ENCODE data around the gene RPL7A.
"Not testable (repeated sequence)": the region's sequence is repeated elsewhere in the genome, so short reads cannot be mapped to it uniquely, and the experiment has no call there.

Gene RPL7A

GRCh38 chr9:133347985-133348717 lies at the start of gene RPL7A, which contains the start of gene MED22:
Gene RPL7A (plus strand): TSS chr9:133348218. CDS start chr9:133348244, 26 bp downstream.
Gene MED22 (minus strand): TSS chr9:133348131. CDS start chr9:133346662, 1,469 bp downstream.
- peak; percentile 74 to 84 (median 79) for DNase-seq

DNA sequence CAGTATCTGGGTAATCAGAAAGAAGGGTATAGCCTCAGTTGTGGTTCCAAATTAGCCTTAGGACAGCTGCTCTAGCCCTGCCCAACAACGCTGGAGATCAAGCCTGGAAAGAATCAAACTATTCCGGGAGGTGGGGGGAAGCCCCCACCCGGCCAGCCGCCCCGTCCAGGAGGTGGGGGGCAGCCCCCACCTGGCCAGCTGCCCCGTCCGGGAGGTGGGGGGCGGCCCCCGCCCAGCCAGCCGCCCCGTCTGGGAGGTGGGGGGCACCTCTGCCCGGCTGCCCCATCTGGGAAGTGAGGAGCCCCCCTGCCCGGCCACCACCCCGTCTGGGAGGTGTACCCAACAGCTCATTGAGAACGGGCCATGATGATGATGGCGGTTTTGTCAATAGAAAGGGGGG lies 48.0 kb upstream of the RPL7A start:
- DNase-seq, result not testable (repeated sequence)

DNA sequence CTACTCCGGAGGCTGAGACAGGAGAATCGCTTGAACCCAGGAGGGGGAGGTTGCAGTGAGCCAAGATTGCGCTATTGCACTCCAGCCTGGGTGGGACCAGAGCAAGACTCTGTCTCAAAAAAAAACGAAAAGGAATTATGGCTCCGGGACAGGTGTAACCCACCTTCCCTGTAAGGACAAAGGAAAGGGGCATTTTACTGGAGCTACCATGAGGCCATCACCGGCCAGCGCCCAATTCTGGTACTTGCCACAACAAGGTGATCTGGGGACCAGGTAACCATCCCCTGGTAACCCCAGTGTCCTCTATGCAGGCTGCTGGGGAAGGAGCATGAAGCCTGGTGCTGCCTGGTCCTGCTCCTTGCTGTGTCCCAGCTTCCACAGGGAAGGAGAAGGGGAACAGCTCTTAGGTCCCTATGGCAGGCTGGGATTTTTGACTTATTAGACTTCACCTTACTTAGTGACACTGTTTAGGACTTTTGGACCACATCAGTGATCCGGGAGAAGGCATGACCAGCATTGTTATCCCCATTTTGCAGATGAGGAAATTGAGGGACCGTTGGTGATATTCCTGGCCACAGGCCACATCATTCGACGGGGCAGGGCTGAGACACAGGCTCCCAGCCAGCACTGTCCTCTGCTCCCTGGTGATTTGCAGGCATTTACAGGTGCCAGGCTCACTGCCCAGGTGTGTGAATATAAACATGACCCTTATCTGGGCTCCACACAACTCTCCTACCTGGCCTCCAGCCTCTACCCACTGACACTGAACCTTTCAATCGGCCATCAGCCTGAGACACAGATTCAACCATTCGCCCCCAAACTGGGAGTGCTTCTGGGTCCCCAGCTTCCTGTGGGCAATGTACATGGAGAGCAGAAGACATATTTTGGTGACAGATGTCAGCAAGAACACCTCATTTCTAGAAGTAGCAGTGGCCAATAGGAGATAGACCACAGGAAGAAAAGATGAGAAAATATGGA lies 46.5 kb upstream of the RPL7A start:
- no peak for DNase-seq

DNA sequence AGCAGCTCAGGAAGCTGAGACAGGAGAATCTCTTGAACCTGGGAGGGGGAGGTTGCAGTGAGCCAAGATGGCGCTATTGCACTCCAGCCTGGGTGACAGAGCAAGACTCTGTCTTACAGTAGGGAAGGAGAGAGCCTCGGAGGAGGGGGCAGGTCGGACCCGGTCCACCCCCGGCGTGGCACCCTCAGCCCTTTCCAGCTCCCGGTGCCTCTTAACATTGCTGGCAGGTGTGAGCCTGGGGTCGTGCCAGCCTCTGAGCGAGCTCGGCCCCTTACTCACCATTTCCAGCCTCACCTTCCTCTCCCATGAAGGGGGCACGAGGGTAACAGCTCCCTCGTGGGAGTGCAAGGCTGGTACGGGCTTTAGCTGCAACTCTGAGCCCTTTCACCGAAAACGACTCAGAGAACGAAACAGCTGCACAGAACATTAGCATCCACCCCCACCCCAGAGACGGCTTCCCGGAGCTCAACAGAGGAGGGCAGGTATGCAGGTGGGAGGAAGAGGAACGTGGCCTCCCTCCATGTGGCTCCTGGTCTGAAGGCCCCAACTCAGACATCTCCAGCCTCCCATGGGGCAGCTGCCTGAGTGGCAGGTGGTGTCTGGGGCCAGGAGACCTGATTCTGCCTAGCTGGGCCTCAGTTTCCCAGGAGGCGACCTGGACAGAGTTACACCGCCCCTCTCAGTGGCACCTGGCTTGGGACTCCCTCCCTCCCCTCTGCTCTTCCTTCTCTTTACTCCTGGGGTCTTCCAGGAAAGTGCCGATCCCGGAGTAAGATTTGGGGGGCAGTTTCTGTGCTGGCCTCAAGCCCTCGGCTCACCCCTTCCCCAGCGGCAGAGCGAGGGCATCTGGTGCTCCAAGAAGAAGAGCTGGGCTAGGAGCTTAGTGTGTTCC lies 44.5 kb upstream of the RPL7A start:
- DNase-seq, result no peak

GRCh38 chr9:133304158-133304470 lies 43.9 kb upstream of the RPL7A start:
- no peak for DNase-seq

- DNase-seq, result no peak
Measured at GRCh38 chr9:133304477-133305377, 43.3 kb upstream of the RPL7A start.

GRCh38 chr9:133305731-133306130 lies 42.3 kb upstream of the RPL7A start:
- no peak for DNase-seq

DNA sequence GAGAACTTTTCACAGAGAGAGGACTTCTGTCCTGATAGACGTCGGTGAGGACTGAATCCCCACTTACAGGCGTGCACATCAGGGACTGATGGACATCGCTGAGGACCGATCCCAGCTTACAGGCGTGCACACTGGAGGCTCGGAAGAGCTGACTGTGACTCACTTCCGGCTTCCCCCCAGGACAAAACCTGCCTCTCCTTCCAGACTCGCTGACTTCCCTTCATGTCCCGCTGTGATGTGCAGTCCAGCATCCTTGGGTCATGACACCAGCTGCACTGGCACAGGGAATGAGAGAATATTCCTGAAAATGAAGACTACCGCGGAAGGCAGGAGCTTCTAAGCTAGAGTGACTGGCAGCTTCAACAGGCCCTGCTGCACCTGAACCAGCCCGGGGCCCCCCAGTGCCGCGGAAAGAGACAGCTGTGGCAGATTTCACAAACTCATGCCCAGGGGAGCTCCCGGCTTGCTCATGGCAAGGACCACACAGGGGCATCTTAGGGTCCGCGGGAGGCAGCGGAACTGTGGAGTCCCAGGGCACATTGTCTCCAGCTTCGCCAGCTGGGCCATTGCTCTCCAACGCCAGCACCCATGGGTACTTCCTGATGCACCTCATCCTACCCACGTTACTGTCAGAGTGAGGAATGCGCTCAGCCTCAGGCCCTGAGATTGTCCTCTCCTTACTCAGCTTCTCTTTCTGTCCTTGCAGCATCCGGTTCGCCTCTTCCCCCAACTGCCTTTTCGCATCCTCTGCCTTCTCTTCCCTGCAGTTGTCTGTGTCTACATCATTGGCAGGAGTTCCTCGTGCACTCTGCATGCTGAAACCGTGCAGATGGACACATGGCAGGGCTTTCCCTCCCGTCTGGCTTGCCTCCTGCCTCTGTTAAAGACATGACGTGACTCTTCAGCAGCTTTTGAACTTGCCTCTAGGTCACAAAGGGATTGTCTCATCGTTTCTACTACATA lies 41.5 kb upstream of the RPL7A start:
- no peak for DNase-seq

GRCh38 chr9:133307301-133307700 lies 40.7 kb upstream of the RPL7A start:
- no peak for DNase-seq

GRCh38 chr9:133309608-133310007 lies 38.4 kb upstream of the RPL7A start:
- DNase-seq, result no peak

- DNase-seq, result no peak
Measured at GRCh38 chr9:133315997-133316396, 32.0 kb upstream of the RPL7A start.

DNA sequence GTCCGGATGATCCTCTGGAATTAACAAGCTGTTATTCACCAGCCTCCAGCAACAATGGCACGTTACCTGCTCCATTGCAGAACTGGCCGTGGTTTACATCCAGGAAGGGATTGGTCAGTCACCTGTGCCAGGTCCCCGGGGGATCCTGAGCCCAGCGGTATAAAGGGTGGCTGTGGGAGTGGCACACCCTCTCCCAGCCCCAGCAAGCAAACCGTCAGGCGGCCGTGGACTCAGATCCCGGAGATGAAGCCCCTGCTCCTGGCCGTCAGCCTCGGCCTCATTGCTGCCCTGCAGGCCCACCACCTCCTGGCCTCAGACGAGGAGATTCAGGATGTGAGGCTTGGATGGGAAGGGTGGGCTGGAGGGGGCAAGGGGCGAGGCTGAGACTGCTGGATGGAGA lies 30.5 kb upstream of the RPL7A start:
- not testable (repeated sequence) for DNase-seq

DNA sequence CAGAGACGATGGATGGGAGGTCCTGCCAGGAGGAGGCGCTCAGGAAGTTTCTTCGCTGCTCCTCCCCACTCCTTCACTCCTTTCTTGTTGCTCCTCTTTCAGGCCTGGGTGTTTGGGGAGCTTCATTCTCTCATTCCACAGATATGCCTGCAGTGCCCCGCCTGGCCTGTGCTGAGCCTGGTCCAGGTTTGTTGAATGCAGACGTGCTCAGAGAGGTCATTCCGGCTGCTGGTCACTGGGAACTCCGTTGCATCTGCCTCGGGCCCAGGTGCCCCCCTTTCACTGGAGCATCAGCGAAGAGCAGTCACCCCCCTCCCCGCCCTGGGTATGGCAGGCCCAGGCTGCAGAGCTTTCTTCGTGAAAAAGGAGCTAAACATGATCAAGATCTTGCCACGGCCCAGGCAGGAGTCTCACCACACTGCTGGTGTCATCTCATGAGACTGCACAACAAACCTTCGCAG lies 27.6 kb upstream of the RPL7A start:
- no peak for DNase-seq

DNA sequence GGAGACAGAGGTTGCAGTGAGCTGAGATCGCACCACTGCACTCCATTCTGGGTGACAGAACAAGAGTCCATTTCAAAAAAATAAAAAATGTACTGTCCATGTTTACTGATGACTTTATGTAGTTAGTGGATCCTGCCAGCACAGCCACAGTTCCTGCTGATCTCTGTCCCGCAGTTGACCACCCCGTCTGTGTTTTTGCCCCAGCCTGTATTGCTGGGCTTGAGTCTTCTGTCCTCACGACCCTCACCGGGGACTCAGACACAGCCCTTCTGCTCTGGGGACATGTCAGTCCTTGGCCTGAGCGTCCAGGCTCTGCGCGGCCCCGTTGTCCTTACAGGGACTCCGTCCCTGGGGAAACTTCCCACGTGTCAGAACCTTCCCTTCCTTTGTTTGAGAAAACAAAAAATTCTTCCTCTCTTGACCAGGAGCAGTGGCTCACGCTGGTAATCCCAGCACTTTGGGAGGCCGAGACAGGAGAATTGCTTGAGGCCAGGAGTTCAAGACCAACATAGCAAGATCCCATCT lies 26.5 kb upstream of the RPL7A start:
- no peak for DNase-seq

DNA sequence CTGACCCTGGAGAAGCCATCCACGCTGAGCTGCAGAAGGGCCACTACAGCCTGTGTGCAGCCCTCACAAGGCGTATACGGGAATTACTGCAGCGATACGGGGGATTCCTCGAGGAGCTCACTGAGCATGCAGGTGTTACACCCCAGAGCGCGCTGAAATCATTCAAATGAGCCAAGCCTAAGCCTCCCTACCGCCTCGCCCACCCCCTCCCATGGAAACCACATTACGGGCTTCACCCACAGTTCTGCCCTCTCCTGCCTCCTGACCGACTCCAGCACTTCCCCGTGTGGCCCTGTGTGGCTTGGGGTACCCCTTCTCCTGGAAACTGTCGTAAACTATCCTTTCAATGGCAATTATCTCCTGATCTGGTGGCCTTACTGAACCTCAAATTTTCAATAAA lies 25.3 kb upstream of the RPL7A start:
- DNase-seq, result no peak

DNA sequence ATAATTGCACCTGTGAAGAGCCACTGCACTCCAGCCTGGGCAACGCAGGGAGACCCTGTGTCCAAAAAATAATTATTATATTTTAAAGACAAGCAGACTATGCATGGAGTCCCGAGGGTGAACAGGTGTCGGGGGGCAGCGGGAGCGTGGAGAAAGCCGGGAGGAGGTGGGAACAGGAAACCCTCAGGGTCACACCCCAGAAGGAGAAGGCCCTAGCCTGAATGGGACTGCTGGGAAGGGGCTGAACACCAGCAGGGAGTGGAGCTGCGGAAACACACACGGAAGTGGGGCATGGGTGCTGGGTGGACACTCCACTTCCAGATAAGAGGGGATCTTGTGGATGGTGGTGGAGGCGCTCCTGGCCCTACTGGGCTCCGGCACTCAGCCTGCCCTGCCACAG lies 24.8 kb upstream of the RPL7A start:
- DNase-seq, result no peak

DNA sequence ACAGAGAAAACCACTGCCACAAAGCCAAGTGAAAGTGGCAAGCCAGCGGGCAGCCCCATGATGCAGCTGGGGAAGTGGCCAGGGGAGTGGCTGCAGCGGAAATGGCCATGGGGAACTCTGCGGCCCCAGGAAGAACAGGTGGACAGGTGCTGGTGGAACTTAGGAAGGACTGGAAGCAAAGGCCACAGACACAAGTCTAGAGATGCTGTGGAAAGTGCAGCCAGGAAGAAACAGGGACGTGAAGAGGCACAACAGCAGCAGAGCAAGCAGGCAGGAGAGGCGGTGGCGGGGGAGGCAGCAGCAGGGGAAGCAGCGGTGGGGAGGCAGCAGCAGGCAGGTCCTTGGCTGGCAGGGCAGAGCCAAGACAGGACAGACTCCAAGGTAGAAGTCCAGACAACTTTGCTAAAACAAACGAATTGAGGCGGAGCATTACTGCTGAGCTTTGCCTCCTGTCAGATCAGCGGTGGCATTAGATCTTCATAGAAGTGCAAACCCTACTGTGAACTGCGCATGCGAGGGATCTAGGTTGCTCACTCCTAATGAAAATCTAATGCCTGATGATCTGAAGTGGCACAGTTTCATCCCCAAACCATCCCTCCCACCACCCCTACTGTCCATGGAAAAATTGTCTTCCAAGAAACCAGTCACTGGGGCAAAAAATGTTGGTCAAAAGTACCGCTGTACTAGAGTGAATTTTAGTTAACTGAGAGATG lies 23.9 kb upstream of the RPL7A start:
- no peak for DNase-seq

GRCh38 chr9:133327021-133327420 lies 21.0 kb upstream of the RPL7A start:
- DNase-seq, result not testable (repeated sequence)

- no peak for DNase-seq
Measured at GRCh38 chr9:133327834-133328484, 20.1 kb upstream of the RPL7A start.

All from activated CD4-positive, CD25-positive, alpha-beta regulatory T cell (primary cell).